Measurements from ENCODE around the gene SPATA18. TPM values are rescaled to one million over a fixed set of nuclear protein-coding genes. Genes with fewer than 3 reads are reported as not detected.

The SPATA18 gene
- total and polyA plus RNA-seq, 4 donors: 6.6 to 56.5 (median 22.5) TPM

- Histone ChIP-seq H3K27ac (ENCODE audit: low read depth in 1 of 2, low read length in 1 of 2) (no peak overlapping the region), H3K36me3 (ENCODE audit: control insufficient read depth in 4 of 4, insufficient read depth in 4 of 4, low read length in 4 of 4) (no peaks in the 10 kb centered on the region), H3K4me3 (no peak overlapping the region), H3K27me3 (ENCODE audit: control insufficient read depth in 3 of 3, insufficient read depth in 3 of 3, low read length in 2 of 3) (peaks cover 0 to 21% (median 20%) of the 10 kb centered on the region in 3 donors), H3K4me1 (ENCODE audit: control insufficient read depth in 5 of 5, insufficient read depth in 5 of 5, low read length in 5 of 5) (peaks cover 0 to 7% (median 3%) of the 10 kb centered on the region in 5 donors), H3K9me3 (ENCODE audit: control insufficient read depth in 4 of 4, insufficient read depth in 3 of 4, low read length in 3 of 4) (no peaks in the 10 kb centered on the region), H3K9ac (ENCODE audit: insufficient read depth in 1 of 2, low read length in 2 of 2) (no peak overlapping the region)
- ATAC-seq (ENCODE audit: insufficient read depth, low FRiP score) (no peak), DNase-seq (no peak)
- TF ChIP-seq, protein P1, sequence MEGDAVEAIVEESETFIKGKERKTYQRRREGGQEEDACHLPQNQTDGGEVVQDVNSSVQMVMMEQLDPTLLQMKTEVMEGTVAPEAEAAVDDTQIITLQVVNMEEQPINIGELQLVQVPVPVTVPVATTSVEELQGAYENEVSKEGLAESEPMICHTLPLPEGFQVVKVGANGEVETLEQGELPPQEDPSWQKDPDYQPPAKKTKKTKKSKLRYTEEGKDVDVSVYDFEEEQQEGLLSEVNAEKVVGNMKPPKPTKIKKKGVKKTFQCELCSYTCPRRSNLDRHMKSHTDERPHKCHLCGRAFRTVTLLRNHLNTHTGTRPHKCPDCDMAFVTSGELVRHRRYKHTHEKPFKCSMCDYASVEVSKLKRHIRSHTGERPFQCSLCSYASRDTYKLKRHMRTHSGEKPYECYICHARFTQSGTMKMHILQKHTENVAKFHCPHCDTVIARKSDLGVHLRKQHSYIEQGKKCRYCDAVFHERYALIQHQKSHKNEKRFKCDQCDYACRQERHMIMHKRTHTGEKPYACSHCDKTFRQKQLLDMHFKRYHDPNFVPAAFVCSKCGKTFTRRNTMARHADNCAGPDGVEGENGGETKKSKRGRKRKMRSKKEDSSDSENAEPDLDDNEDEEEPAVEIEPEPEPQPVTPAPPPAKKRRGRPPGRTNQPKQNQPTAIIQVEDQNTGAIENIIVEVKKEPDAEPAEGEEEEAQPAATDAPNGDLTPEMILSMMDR (IDR thresholded peaks at IDR 0.05; ENCODE audit: control extremely low read depth, extremely low read depth): no peak
Measured at GRCh38 chr4:52057196-52057595, 6.1 kb downstream of the SPATA18 start.

- Histone ChIP-seq H3K4me1 (ENCODE audit: control insufficient read depth in 5 of 5, insufficient read depth in 5 of 5, low read length in 5 of 5) (peaks cover 0 to 6% (median 0%) of the 10 kb centered on the region in 5 donors), H3K9me3 (ENCODE audit: control insufficient read depth in 4 of 4, insufficient read depth in 3 of 4, low read length in 3 of 4) (no peaks in the 10 kb centered on the region), H3K27ac (ENCODE audit: low read depth in 1 of 2, low read length in 1 of 2) (no peak overlapping the region), H3K4me3 (no peak overlapping the region), H3K27me3 (ENCODE audit: control insufficient read depth in 3 of 3, insufficient read depth in 3 of 3, low read length in 2 of 3) (peaks cover 0 to 10% (median 10%) of the 10 kb centered on the region in 3 donors), H3K36me3 (ENCODE audit: control insufficient read depth in 4 of 4, insufficient read depth in 4 of 4, low read length in 4 of 4) (no peaks in the 10 kb centered on the region), H3K9ac (ENCODE audit: insufficient read depth in 1 of 2, low read length in 2 of 2) (no peak overlapping the region)
- WGBS, 2 donors: 92 to 100% methylated on average over 1 of the region's 1 CpG
- DNase-seq: no peak
- ATAC-seq (ENCODE audit: insufficient read depth, low FRiP score): no peak
- TF ChIP-seq, protein P1 (IDR thresholded peaks at IDR 0.05; ENCODE audit: control extremely low read depth, extremely low read depth): no peak
Measured at GRCh38 chr4:52058275-52058674, 7.2 kb downstream of the SPATA18 start.

GRCh38 chr4:52059372-52059771, 8.3 kb downstream of the SPATA18 start:
- H3K4me3 ChIP-seq: no peak overlapping the region
- TF ChIP-seq, protein P1 (IDR thresholded peaks at IDR 0.05; ENCODE audit: control extremely low read depth, extremely low read depth): no peak
- 47 to 51% methylated on average over 3 of the region's 3 CpGs for WGBS, 2 donors
- peaks cover 0 to 6% (median 0%) of the 10 kb centered on the region in 5 donors for H3K4me1 ChIP-seq (ENCODE audit: control insufficient read depth in 5 of 5, insufficient read depth in 5 of 5, low read length in 5 of 5)
- H3K9me3 ChIP-seq (ENCODE audit: control insufficient read depth in 4 of 4, insufficient read depth in 3 of 4, low read length in 3 of 4): no peaks in the 10 kb centered on the region
- DNase-seq (peak in 2 of 3 donors; percentile 16 to 54), ATAC-seq (ENCODE audit: insufficient read depth, low FRiP score) (peak; percentile 49)
- H3K9ac ChIP-seq (ENCODE audit: insufficient read depth in 1 of 2, low read length in 2 of 2): no peak overlapping the region
- H3K27me3 ChIP-seq (ENCODE audit: control insufficient read depth in 3 of 3, insufficient read depth in 3 of 3, low read length in 2 of 3): peaks cover 0 to 2% (median 0%) of the 10 kb centered on the region in 3 donors
- H3K27ac ChIP-seq (ENCODE audit: low read depth in 1 of 2, low read length in 1 of 2): peak overlapping the region in 1 of 2 donors; percentile 24
- H3K36me3 ChIP-seq (ENCODE audit: control insufficient read depth in 4 of 4, insufficient read depth in 4 of 4, low read length in 4 of 4): no peaks in the 10 kb centered on the region

GRCh38 chr4:52069571-52069970, 18.5 kb downstream of the SPATA18 start:
- TF ChIP-seq, protein P1 (IDR thresholded peaks at IDR 0.05; ENCODE audit: control extremely low read depth, extremely low read depth): no peak
- H3K9me3 ChIP-seq (ENCODE audit: control insufficient read depth in 4 of 4, insufficient read depth in 3 of 4, low read length in 3 of 4): no peaks in the 10 kb centered on the region
- WGBS, 2 donors: 72 to 73% methylated on average over 1 of the region's 1 CpG
- ATAC-seq (ENCODE audit: insufficient read depth, low FRiP score): no peak
- no peak overlapping the region for H3K4me3 ChIP-seq
- peaks cover 0 to 5% (median 0%) of the 10 kb centered on the region in 3 donors for H3K27me3 ChIP-seq (ENCODE audit: control insufficient read depth in 3 of 3, insufficient read depth in 3 of 3, low read length in 2 of 3)
- H3K4me1 ChIP-seq (ENCODE audit: control insufficient read depth in 5 of 5, insufficient read depth in 5 of 5, low read length in 5 of 5): no peaks in the 10 kb centered on the region
- no peak for DNase-seq
- H3K9ac ChIP-seq (ENCODE audit: insufficient read depth in 1 of 2, low read length in 2 of 2): no peak overlapping the region
- no peak overlapping the region for H3K27ac ChIP-seq (ENCODE audit: low read depth in 1 of 2, low read length in 1 of 2)
- no peaks in the 10 kb centered on the region for H3K36me3 ChIP-seq (ENCODE audit: control insufficient read depth in 4 of 4, insufficient read depth in 4 of 4, low read length in 4 of 4)
